H9 (cell line): Measurements from ENCODE around the gene ZNF524. TPM values are rescaled to one million over a fixed set of nuclear protein-coding genes. Genes with fewer than 3 reads are reported as not detected.

ENCODE experiments used
- DNase-seq: peaks from one replicate; pipeline ENCODE4 v3.0.0-alpha.2; 2017
- H2AFZ ChIP-seq: one replicate; pipeline ENCODE4 v1.6.1; 2013; ENCODE audit warnings: mild to moderate bottlenecking, low read length, control low read depth, moderate library complexity
- H2AK5ac ChIP-seq: 2 replicates; pipeline ENCODE4 v1.6.1; 2013; ENCODE audit warnings: low read length, control low read depth, mixed read lengths; ENCODE audit not compliant: insufficient read length
- H2BK120ac ChIP-seq: one replicate; pipeline ENCODE4 v1.6.1; 2013; ENCODE audit warnings: low read depth, mild to moderate bottlenecking, low read length, control low read depth, inconsistent platforms; ENCODE audit not compliant: poor library complexity, severe bottlenecking
- H2BK12ac ChIP-seq: 2 replicates; pipeline ENCODE4 v1.6.1; 2013; ENCODE audit warnings: low read length, control low read depth, mixed read lengths, low read depth; ENCODE audit not compliant: insufficient read length
- H2BK15ac ChIP-seq: 2 replicates; pipeline ENCODE4 v1.6.1; 2013; ENCODE audit warnings: low read depth, low read length, control low read depth
- H2BK20ac ChIP-seq: one replicate; pipeline ENCODE4 v1.6.1; 2013; ENCODE audit warnings: low read depth, mild to moderate bottlenecking, low read length, control low read depth, inconsistent platforms; ENCODE audit not compliant: poor library complexity, severe bottlenecking
- H2BK5ac ChIP-seq: 2 replicates; pipeline ENCODE4 v1.6.1; 2013; ENCODE audit warnings: low read length, control low read depth, mixed read lengths; ENCODE audit not compliant: insufficient read length
- H3K14ac ChIP-seq: 2 replicates; pipeline ENCODE4 v1.6.1; 2013; ENCODE audit warnings: low read length, control low read depth; ENCODE audit not compliant: insufficient read depth
- H3K18ac ChIP-seq: 2 replicates; pipeline ENCODE4 v1.6.1; 2013; ENCODE audit warnings: low read depth, mild to moderate bottlenecking, mixed read lengths, low read length, control low read depth; ENCODE audit not compliant: insufficient read length
- H3K23ac ChIP-seq: 2 replicates; pipeline ENCODE4 v1.6.1; 2013; ENCODE audit warnings: low read length, control low read depth, mixed read lengths, low read depth; ENCODE audit not compliant: insufficient read length
- H3K23me2 ChIP-seq: 2 replicates; pipeline ENCODE4 v1.6.1; 2013; ENCODE audit warnings: low read depth, mild to moderate bottlenecking, mixed read lengths, low read length, control low read depth; ENCODE audit not compliant: insufficient read length, poor library complexity, severe bottlenecking
- H3K27ac ChIP-seq: 2 replicates; pipeline ENCODE4 v1.5.1; 2013; ENCODE audit warnings: low read length, control low read depth, mixed read lengths, low read depth; ENCODE audit not compliant: insufficient read length
- H3K27me3 ChIP-seq: 2 replicates; pipeline ENCODE4 v1.6.1; 2013; ENCODE audit warnings: low read length, control low read depth, inconsistent platforms; ENCODE audit not compliant: insufficient read depth
- H3K4ac ChIP-seq: 2 replicates; pipeline ENCODE4 v1.6.1; 2013; ENCODE audit warnings: low read depth, mild to moderate bottlenecking, control low read depth, inconsistent platforms, low read length, moderate library complexity
- H3K4me1 ChIP-seq: 2 replicates; pipeline ENCODE4 v1.6.1; 2013; ENCODE audit warnings: low read length, control low read depth, inconsistent platforms; ENCODE audit not compliant: insufficient read depth
- H3K4me2 ChIP-seq: 2 replicates; pipeline ENCODE4 v1.6.1; 2013; ENCODE audit warnings: low read length, control low read depth, mixed read lengths; ENCODE audit not compliant: insufficient read length, insufficient read depth
- H3K56ac ChIP-seq: 2 replicates; pipeline ENCODE4 v1.6.1; 2013; ENCODE audit warnings: low read depth, mild to moderate bottlenecking, mixed read lengths, low read length, control low read depth; ENCODE audit not compliant: insufficient read length
- H3K79me1 ChIP-seq: 2 replicates; pipeline ENCODE4 v1.6.1; 2013; ENCODE audit warnings: low read depth, mild to moderate bottlenecking, moderate library complexity, low read length, control low read depth, inconsistent platforms; ENCODE audit not compliant: insufficient read depth, poor library complexity, severe bottlenecking
- H3K79me2 ChIP-seq: 2 replicates; pipeline ENCODE4 v1.6.1; 2013; ENCODE audit warnings: low read length, control low read depth, inconsistent platforms; ENCODE audit not compliant: insufficient read depth
- H3K9ac ChIP-seq: 2 replicates; pipeline ENCODE4 v1.6.1; 2013; ENCODE audit warnings: low read length, control low read depth, mixed read lengths; ENCODE audit not compliant: insufficient read length; ENCODE audit errors: extremely low read depth
- H3K9me3 ChIP-seq: one replicate; pipeline ENCODE4 v1.6.1; 2013; ENCODE audit warnings: low read depth, low read length, inconsistent platforms; ENCODE audit not compliant: control insufficient read depth
- H3T11ph ChIP-seq: one replicate; pipeline ENCODE4 v1.6.1; 2013; ENCODE audit warnings: mild to moderate bottlenecking, low read length, control low read depth, inconsistent platforms
- H4K20me1 ChIP-seq: one replicate; pipeline ENCODE4 v1.6.1; 2013; ENCODE audit not compliant: control insufficient read depth, insufficient read length, insufficient read depth
- H4K5ac ChIP-seq: 2 replicates; pipeline ENCODE4 v1.6.1; 2013; ENCODE audit warnings: low read depth, mild to moderate bottlenecking, mixed read lengths, low read length, control low read depth; ENCODE audit not compliant: insufficient read length
- H4K8ac ChIP-seq: replicated peaks from 2 replicates; pipeline ENCODE4 v1.6.1; 2013; ENCODE audit warnings: low read length, control low read depth, mixed read lengths, low read depth; ENCODE audit not compliant: insufficient read length
- H4K91ac ChIP-seq: 2 replicates; pipeline ENCODE4 v1.6.1; 2013; ENCODE audit warnings: low read depth, mild to moderate bottlenecking, moderate library complexity, mixed read lengths, low read length, control low read depth; ENCODE audit not compliant: insufficient read length
- H3K27ac Mint-ChIP-seq, 3 experiments: 2 replicates in 2 of 3; 3 replicates in 1 of 3; pipeline ENCODE4 v1.8.0; 2020 to 2021; ENCODE audit warnings: mixed read lengths in 3 of 3, mild to moderate bottlenecking in 1 of 3, moderate library complexity in 1 of 3
- H3K27me3 Mint-ChIP-seq: 2 replicates; pipeline ENCODE4 v1.8.0; 2021; ENCODE audit warnings: low read depth, mild to moderate bottlenecking, moderate library complexity, mixed read lengths
- H3K36me3 Mint-ChIP-seq, 3 experiments: 2 replicates in 2 of 3; 3 replicates in 1 of 3; pipeline ENCODE4 v1.8.0; 2020 to 2021; ENCODE audit warnings: low read depth in 3 of 3, mixed read lengths in 3 of 3; ENCODE audit not compliant: insufficient read depth in 1 of 3
- H3K4me1 Mint-ChIP-seq, 2 experiments: 2 replicates each; pipeline ENCODE4 v1.8.0; 2020; ENCODE audit warnings: mixed read lengths in 2 of 2
- H3K4me3 Mint-ChIP-seq, 2 experiments: 2 replicates in 1 of 2; 3 replicates in 1 of 2; pipeline ENCODE4 v1.8.0; 2020 to 2021; ENCODE audit warnings: mild to moderate bottlenecking in 2 of 2, mixed read lengths in 2 of 2, moderate library complexity in 1 of 2
- H3K9me3 Mint-ChIP-seq, 2 experiments: 2 replicates in 1 of 2; 3 replicates in 1 of 2; pipeline ENCODE4 v1.8.0; 2020; ENCODE audit warnings: mild to moderate bottlenecking in 2 of 2, mixed read lengths in 2 of 2, moderate library complexity in 1 of 2
- WGBS: extraction: QIAGEN DNeasy Blood & Tissue Kit; methylation state at CpG from one replicate; pipeline ENCODE4 v1.1.7; 2013; ENCODE audit warnings: missing lambda C conversion rate, low lambda C conversion rate, mixed read lengths; ENCODE audit not compliant: insufficient read length; ENCODE audit errors: extremely low coverage; 5-methylcytosine and 5-hydroxymethylcytosine counted together
- total RNA-seq: library from RNA; stranded (reverse); gene quantifications from 2 replicates; pipeline ENCODE4 v1.2.1, GENCODE V29; 2021
- TF ChIP-seq, protein P1 (sequence below): fragments of 200-600 bp; sonication (generic); conservative IDR thresholded peaks from 3 replicates; pipeline ENCODE4 v1.8.0; 2021; ENCODE audit warnings: antibody characterized with exemption, mild to moderate bottlenecking

Gene ZNF524
- total RNA-seq, 1 experiment from 2014 or later: 3.0 TPM

DNA sequence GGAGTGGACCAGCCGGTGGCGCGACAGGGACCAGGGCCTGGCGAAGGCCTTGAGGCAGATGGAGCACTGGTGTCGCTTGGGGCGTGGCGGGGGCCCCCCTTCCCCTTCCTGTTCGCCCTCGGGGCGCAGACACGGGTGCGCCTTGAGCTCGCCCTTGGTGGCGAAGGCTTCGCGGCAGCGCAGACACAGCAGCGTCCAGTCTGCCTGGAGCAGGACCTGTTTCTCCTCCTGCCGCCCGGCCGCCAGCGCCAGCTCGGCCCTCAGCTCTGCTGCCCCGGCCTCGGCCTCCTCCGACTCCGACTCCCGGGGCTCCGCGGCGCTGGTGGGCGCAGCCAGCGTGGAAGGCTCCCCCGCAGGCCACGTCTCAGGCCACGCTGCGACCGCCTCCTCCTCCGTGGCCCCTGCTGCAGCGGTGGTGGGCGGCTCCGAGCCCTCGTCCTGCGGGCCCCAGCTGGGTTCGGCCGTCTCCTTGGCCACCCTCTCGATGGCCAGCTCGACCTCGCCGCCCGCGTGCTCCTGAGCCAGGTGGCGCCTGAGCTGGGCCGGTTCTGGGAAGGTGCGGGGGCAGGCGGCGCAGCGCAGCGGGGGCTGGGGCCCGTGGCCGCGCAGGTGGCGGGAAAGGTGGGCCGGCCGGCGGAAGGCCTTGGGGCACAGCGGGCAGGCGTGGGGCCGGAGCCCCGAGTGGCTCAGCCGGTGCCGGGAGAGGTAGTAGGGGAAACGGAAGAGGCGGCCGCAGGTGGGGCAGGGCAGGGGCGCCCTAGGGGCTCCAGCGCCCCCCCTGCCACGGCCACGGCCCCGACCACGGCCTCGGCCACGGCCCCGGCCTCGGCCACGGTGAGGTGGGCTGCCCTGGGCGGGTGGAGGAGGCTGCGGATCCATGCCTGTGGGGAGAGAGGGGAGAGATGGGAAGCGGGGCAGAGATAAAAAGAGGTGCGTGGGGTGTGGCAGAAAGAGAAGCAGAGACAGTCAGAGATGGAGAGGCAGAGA lies 21.0 kb upstream of the ZNF524 start:
- TF ChIP-seq, protein P1, sequence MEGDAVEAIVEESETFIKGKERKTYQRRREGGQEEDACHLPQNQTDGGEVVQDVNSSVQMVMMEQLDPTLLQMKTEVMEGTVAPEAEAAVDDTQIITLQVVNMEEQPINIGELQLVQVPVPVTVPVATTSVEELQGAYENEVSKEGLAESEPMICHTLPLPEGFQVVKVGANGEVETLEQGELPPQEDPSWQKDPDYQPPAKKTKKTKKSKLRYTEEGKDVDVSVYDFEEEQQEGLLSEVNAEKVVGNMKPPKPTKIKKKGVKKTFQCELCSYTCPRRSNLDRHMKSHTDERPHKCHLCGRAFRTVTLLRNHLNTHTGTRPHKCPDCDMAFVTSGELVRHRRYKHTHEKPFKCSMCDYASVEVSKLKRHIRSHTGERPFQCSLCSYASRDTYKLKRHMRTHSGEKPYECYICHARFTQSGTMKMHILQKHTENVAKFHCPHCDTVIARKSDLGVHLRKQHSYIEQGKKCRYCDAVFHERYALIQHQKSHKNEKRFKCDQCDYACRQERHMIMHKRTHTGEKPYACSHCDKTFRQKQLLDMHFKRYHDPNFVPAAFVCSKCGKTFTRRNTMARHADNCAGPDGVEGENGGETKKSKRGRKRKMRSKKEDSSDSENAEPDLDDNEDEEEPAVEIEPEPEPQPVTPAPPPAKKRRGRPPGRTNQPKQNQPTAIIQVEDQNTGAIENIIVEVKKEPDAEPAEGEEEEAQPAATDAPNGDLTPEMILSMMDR: no peak
- no peak overlapping the region for H2BK15ac ChIP-seq
- peaks cover under 1% of the 10 kb centered on the region; the same call in 1 of the 2 replicates for H3K27me3 Mint-ChIP-seq
- no peaks in the 10 kb centered on the region for H4K20me1 ChIP-seq
- H3K18ac ChIP-seq: no peak overlapping the region
- no peak overlapping the region for H3K23ac ChIP-seq
- no peak overlapping the region for H2AFZ ChIP-seq
- H2BK12ac ChIP-seq: no peak overlapping the region
- peak overlapping the region in 1 of 3 experiments; percentile 92; a peak in 2 of 7 replicates for H3K27ac Mint-ChIP-seq
- WGBS: no CpG with 5 or more reads among the region's 90 CpGs
- no peak overlapping the region for H3K14ac ChIP-seq
- H3K4me2 ChIP-seq: peak overlapping the region; percentile 76
- H4K91ac ChIP-seq: no peak overlapping the region
- H4K8ac ChIP-seq: no peak overlapping the region
- no peak overlapping the region for H3K27ac ChIP-seq
- peaks cover 3% of the 10 kb centered on the region for H3K79me1 ChIP-seq
- H2BK5ac ChIP-seq: no peak overlapping the region
- H3K9ac ChIP-seq: peak overlapping the region; percentile 88
- peak overlapping the region; percentile 89 to 95 for H3K4me3 Mint-ChIP-seq
- H3K23me2 ChIP-seq: no peaks in the 10 kb centered on the region
- DNase-seq: no peak
- no peak overlapping the region for H3T11ph ChIP-seq
- H3K4me1 ChIP-seq: no peaks in the 10 kb centered on the region
- no peak overlapping the region for H4K5ac ChIP-seq
- no peak overlapping the region for H3K4ac ChIP-seq
- H3K36me3 Mint-ChIP-seq: peaks cover 9 to 25% (median 19%) of the 10 kb centered on the region in 3 experiments
- H3K27me3 ChIP-seq: no peaks in the 10 kb centered on the region
- H2BK20ac ChIP-seq: no peak overlapping the region
- H3K9me3 ChIP-seq: no peaks in the 10 kb centered on the region
- no peaks in the 10 kb centered on the region for H3K9me3 Mint-ChIP-seq
- H2BK120ac ChIP-seq: no peak overlapping the region
- no peak overlapping the region for H2AK5ac ChIP-seq
- peaks cover 1% of the 10 kb centered on the region; the same call in 1 of the 2 replicates for H3K79me2 ChIP-seq
- no peak overlapping the region for H3K56ac ChIP-seq
- peaks cover 9 to 15% of the 10 kb centered on the region in 2 experiments for H3K4me1 Mint-ChIP-seq
